HepG2 (cell line): ENCODE results near the gene FMC1. TPM values are rescaled to one million over a fixed set of nuclear protein-coding genes. Genes with fewer than 3 reads are reported as not detected.

Source experiments
- CBFB ChIP-seq: sonication (generic); formaldehyde crosslinking; IDR thresholded peaks from 2 replicates; pipeline ENCODE4 v1.4.0; 2020; ENCODE audit warnings: missing genetic modification reagents
- DPF2 ChIP-seq: sonication (generic); formaldehyde crosslinking; IDR thresholded peaks from 2 replicates; pipeline ENCODE4 v1.4.0; 2020; ENCODE audit warnings: mild to moderate bottlenecking, low read depth, missing genetic modification reagents, borderline replicate concordance
- DR1 ChIP-seq: sonication (generic); formaldehyde crosslinking; IDR thresholded peaks from 2 replicates; pipeline ENCODE4 v1.8.0; 2021; ENCODE audit warnings: mild to moderate bottlenecking, missing genetic modification reagents, inconsistent platforms
- GABPB1 ChIP-seq: IDR thresholded peaks from 2 replicates; pipeline ENCODE4 v1.6.1; 2016; ENCODE audit warnings: mild to moderate bottlenecking, missing genetic modification reagents, moderate library complexity, missing compliant biosample characterization
- KDM5B ChIP-seq: sonication (generic); formaldehyde crosslinking; IDR thresholded peaks from 2 replicates; pipeline ENCODE4 v1.4.0; 2020; ENCODE audit warnings: missing genetic modification reagents, mild to moderate bottlenecking, borderline replicate concordance
- ZBTB3 ChIP-seq: sonication (generic); formaldehyde crosslinking; IDR thresholded peaks from 2 replicates; pipeline ENCODE4 v1.4.0; 2020; ENCODE audit warnings: low read depth, mild to moderate bottlenecking, moderate library complexity, missing genetic modification reagents, borderline replicate concordance
- ZNF501 ChIP-seq: sonication (generic); formaldehyde crosslinking; IDR thresholded peaks from 2 replicates; pipeline ENCODE4 v1.5.1; 2020; ENCODE audit warnings: mild to moderate bottlenecking, moderate library complexity, missing genetic modification reagents
- ZNF747 ChIP-seq: sonication (generic); formaldehyde crosslinking; IDR thresholded peaks from 2 replicates; pipeline ENCODE4 v1.8.1; 2023; ENCODE audit warnings: missing genetic modification reagents, mild to moderate bottlenecking, borderline replicate concordance
- polyA plus RNA-seq, 8 experiments: library from polyadenylated mRNA; depleted of rRNA in 3 of 8; stranded (reverse) in 7 of 8; unstranded in 1 of 8; fragments of >200 nt; fragmentation: Illumina TruSeq in 4 of 8; extraction: Trizol in 4 of 8; gene quantifications; 2 replicates each; pipeline versions ENCODE4 v1.2.1 to v1.2.3, GENCODE V29; 2011 to 2016; ENCODE audit warnings: low read depth in 4 of 8, missing spikeins in 1 of 8, mixed read lengths in 1 of 8; ENCODE audit not compliant: insufficient read depth in 1 of 8
- total RNA-seq, 5 experiments: library from RNA; depleted of rRNA; stranded (reverse); fragments of >200 nt; fragmentation: Illumina TruSeq; extraction: Trizol; gene quantifications; 2 replicates each; pipeline ENCODE4 v1.2.3, GENCODE V29; 2016; ENCODE audit warnings: low read depth in 1 of 5
- TF ChIP-seq, protein P1 (sequence below): sonication (generic); formaldehyde crosslinking; IDR thresholded peaks from 2 replicates; pipeline ENCODE4 v1.8.1; 2023; ENCODE audit warnings: missing genetic modification reagents, inconsistent platforms, borderline replicate concordance
- TF ChIP-seq, protein P2 (sequence below): sonication (generic); formaldehyde crosslinking; IDR thresholded peaks from 2 replicates; pipeline ENCODE4 v1.4.0; 2020; ENCODE audit warnings: mild to moderate bottlenecking, missing genetic modification reagents
- TF ChIP-seq, protein P3 (sequence below): sonication (generic); formaldehyde crosslinking; conservative IDR thresholded peaks from 2 replicates; pipeline ENCODE4 v1.8.0; 2022; ENCODE audit warnings: low read depth, missing genetic modification reagents
- TF ChIP-seq, protein P4 (sequence below), 2 experiments: sonication (generic) in 1 of 2; formaldehyde crosslinking in 1 of 2; IDR thresholded peaks; 2 replicates each; pipeline versions ENCODE4 v1.4.0 to v1.6.1; 2018 to 2020; ENCODE audit warnings: missing genetic modification reagents in 2 of 2, borderline replicate concordance in 1 of 2, low read depth in 1 of 2, mild to moderate bottlenecking in 1 of 2, missing biosample characterization in 1 of 2
- TF ChIP-seq, protein P5 (sequence below): IDR thresholded peaks from 2 replicates; pipeline ENCODE4 v1.6.1; 2018; ENCODE audit warnings: missing genetic modification reagents, mild to moderate bottlenecking, missing compliant biosample characterization
- TF ChIP-seq, protein P6 (sequence below): sonication (generic); formaldehyde crosslinking; IDR thresholded peaks from 2 replicates; pipeline ENCODE4 v1.4.0; 2020; ENCODE audit warnings: mild to moderate bottlenecking, missing genetic modification reagents, borderline replicate concordance
- TF ChIP-seq, protein P7 (sequence below): IDR thresholded peaks from 2 replicates; pipeline ENCODE4 v1.6.1; 2016; ENCODE audit warnings: mild to moderate bottlenecking

The FMC1 gene
- total and polyA plus RNA-seq, 2 of the 13 experiments (the other 11 are each of a cell fraction or from before 2014, with no cell fraction given) = 39.2 to 50.7 TPM

DNA sequence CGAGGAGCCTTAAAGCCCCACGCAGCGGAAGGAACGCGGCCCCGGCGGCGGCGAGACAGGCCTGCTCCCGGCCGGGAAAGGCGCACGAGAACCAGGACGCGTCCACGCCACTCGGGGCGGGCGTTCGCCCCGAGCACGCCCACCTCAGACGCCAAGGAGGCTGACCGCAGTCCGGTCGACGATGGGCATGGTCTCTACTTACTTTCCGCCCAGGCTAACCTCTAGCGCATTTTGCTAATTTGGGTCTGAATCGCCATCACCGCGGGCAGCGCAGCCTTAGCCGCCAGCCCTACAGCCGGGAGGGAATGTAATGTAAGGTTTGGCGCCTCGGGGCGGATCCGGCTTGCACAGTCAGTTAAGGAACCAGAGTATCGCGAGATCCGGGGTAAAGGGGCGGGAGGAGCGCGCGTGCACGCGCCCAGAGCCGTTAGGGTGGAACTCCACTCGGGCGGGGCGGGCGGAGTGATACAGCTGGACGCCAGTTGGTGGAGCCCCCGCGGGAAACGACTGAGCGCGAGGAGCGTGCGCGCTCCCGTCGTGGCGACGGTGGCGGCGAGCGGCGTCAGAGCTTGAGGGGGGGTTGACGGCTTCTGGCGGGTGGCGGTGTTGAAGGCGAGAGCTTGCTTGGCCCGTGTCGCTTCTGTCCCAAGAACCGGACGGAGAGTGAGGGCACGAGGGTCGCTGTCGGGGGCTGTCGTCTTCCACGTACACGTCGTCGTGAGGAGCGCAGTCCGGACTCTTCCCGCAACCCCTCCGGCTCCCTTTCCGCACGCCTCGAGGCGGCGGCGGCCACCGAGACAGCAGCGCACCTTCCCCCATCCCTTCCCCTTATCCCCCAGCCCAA is 18.5 kb downstream of the FMC1 start, which contains the start of gene LUC7L2 (continued):
- TF ChIP-seq, protein P1, sequence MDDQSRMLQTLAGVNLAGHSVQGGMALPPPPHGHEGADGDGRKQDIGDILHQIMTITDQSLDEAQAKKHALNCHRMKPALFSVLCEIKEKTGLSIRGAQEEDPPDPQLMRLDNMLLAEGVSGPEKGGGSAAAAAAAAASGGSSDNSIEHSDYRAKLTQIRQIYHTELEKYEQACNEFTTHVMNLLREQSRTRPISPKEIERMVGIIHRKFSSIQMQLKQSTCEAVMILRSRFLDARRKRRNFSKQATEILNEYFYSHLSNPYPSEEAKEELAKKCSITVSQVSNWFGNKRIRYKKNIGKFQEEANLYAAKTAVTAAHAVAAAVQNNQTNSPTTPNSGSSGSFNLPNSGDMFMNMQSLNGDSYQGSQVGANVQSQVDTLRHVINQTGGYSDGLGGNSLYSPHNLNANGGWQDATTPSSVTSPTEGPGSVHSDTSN (CRISPR knock-in tag) = 0 out of 2 replicates have a peak, but pooled peaks have one; percentile 38
- TF ChIP-seq ZNF501 (CRISPR knock-in tag) (peak; percentile 86), DR1 (CRISPR knock-in tag) (peak; percentile 99), ZNF747 (CRISPR knock-in tag) (peak; percentile 38; the same call in 1 of the 2 replicates), CBFB (CRISPR knock-in tag) (peak; percentile 50; the same call in 1 of the 2 replicates), KDM5B (CRISPR knock-in tag) (peak; percentile 66), ZBTB3 (CRISPR knock-in tag) (no peak), GABPB1 (CRISPR knock-in tag) (peak; percentile 77), DPF2 (CRISPR knock-in tag) (no peak)
- TF ChIP-seq, protein P2, sequence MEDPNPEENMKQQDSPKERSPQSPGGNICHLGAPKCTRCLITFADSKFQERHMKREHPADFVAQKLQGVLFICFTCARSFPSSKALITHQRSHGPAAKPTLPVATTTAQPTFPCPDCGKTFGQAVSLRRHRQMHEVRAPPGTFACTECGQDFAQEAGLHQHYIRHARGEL (CRISPR knock-in tag) = peak; percentile 75; the same call in 1 of the 2 replicates
- TF ChIP-seq, protein P3, sequence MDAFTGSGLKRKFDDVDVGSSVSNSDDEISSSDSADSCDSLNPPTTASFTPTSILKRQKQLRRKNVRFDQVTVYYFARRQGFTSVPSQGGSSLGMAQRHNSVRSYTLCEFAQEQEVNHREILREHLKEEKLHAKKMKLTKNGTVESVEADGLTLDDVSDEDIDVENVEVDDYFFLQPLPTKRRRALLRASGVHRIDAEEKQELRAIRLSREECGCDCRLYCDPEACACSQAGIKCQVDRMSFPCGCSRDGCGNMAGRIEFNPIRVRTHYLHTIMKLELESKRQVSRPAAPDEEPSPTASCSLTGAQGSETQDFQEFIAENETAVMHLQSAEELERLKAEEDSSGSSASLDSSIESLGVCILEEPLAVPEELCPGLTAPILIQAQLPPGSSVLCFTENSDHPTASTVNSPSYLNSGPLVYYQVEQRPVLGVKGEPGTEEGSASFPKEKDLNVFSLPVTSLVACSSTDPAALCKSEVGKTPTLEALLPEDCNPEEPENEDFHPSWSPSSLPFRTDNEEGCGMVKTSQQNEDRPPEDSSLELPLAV (CRISPR knock-in tag) = no peak
- TF ChIP-seq, protein P4, sequence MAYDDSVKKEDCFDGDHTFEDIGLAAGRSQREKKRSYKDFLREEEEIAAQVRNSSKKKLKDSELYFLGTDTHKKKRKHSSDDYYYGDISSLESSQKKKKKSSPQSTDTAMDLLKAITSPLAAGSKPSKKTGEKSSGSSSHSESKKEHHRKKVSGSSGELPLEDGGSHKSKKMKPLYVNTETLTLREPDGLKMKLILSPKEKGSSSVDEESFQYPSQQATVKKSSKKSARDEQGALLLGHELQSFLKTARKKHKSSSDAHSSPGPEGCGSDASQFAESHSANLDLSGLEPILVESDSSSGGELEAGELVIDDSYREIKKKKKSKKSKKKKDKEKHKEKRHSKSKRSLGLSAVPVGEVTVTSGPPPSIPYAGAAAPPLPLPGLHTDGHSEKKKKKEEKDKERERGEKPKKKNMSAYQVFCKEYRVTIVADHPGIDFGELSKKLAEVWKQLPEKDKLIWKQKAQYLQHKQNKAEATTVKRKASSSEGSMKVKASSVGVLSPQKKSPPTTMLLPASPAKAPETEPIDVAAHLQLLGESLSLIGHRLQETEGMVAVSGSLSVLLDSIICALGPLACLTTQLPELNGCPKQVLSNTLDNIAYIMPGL (CRISPR knock-in tag; IDR thresholded peaks at IDR 0.05; ENCODE audit: borderline replicate concordance in 1 of 2, low read depth in 1 of 2) = peak; percentile 90
- TF ChIP-seq, protein P5, sequence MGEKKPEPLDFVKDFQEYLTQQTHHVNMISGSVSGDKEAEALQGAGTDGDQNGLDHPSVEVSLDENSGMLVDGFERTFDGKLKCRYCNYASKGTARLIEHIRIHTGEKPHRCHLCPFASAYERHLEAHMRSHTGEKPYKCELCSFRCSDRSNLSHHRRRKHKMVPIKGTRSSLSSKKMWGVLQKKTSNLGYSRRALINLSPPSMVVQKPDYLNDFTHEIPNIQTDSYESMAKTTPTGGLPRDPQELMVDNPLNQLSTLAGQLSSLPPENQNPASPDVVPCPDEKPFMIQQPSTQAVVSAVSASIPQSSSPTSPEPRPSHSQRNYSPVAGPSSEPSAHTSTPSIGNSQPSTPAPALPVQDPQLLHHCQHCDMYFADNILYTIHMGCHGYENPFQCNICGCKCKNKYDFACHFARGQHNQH (CRISPR knock-in tag) = peak; percentile 74
- TF ChIP-seq, protein P6, sequence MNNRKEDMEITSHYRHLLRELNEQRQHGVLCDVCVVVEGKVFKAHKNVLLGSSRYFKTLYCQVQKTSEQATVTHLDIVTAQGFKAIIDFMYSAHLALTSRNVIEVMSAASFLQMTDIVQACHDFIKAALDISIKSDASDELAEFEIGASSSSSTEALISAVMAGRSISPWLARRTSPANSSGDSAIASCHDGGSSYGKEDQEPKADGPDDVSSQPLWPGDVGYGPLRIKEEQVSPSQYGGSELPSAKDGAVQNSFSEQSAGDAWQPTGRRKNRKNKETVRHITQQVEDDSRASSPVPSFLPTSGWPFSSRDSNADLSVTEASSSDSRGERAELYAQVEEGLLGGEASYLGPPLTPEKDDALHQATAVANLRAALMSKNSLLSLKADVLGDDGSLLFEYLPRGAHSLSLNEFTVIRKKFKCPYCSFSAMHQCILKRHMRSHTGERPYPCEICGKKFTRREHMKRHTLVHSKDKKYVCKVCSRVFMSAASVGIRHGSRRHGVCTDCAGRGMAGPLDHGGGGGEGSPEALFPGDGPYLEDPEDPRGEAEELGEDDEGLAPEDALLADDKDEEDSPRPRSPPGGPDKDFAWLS (CRISPR knock-in tag) = no peak; the same call in 1 of the 2 replicates
- TF ChIP-seq, protein P7, sequence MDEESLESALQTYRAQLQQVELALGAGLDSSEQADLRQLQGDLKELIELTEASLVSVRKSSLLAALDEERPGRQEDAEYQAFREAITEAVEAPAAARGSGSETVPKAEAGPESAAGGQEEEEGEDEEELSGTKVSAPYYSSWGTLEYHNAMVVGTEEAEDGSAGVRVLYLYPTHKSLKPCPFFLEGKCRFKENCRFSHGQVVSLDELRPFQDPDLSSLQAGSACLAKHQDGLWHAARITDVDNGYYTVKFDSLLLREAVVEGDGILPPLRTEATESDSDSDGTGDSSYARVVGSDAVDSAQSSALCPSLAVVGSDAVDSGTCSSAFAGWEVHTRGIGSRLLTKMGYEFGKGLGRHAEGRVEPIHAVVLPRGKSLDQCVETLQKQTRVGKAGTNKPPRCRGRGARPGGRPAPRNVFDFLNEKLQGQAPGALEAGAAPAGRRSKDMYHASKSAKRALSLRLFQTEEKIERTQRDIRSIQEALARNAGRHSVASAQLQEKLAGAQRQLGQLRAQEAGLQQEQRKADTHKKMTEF (CRISPR knock-in tag) = peak; percentile 55
